HG02981 (cell line): ENCODE measurements around the gene ELL.

Experiments
- ATAC-seq: cut with Tn5 transposase; IDR thresholded peaks from one replicate; pipeline ENCODE4 v1.9.1; 2021; ENCODE audit warnings: mild to moderate bottlenecking, moderate library complexity; ENCODE audit not compliant: unreplicated experiment

Gene ELL

GRCh38 chr19:18425515-18426415, 96.1 kb downstream of the ELL start:
- ATAC-seq: no peak

- no peak for ATAC-seq
Measured at GRCh38 chr19:18424890-18425514, 96.9 kb downstream of the ELL start.

- ATAC-seq: no peak
Measured at GRCh38 chr19:18424122-18424889, 97.6 kb downstream of the ELL start.

- no peak for ATAC-seq
Measured at GRCh38 chr19:18423258-18424020, 98.4 kb downstream of the ELL start.

- ATAC-seq: no peak
Measured at GRCh38 chr19:18422530-18423191, 99.2 kb downstream of the ELL start.

- no peak for ATAC-seq
Measured at GRCh38 chr19:18421371-18421959, 100.4 kb downstream of the ELL start.

GRCh38 chr19:18420930-18421329, 100.9 kb downstream of the ELL start:
- ATAC-seq: no peak

GRCh38 chr19:18419699-18420460, 102.0 kb downstream of the ELL start:
- peak; percentile 1 for ATAC-seq

GRCh38 chr19:18419195-18419698, 102.6 kb downstream of the ELL start, which contains the start of gene SSBP4:
Gene SSBP4 (plus strand): TSS chr19:18419398. CDS start chr19:18419649, 251 bp downstream.
- ATAC-seq: peak; percentile 30

- peak; percentile 1 for ATAC-seq
Measured at GRCh38 chr19:18418483-18419194, 103.2 kb downstream of the ELL start.

- ATAC-seq: no peak
Measured at GRCh38 chr19:18418029-18418482, 103.8 kb downstream of the ELL start.

- ATAC-seq: no peak
Measured at GRCh38 chr19:18417250-18418028, 104.4 kb downstream of the ELL start.

GRCh38 chr19:18416778-18417249, 105.1 kb downstream of the ELL start:
- ATAC-seq: no peak

- ATAC-seq: no peak
Measured at GRCh38 chr19:18415178-18415867, 106.5 kb downstream of the ELL start.

GRCh38 chr19:18414504-18415177, 107.2 kb downstream of the ELL start:
- no peak for ATAC-seq
